Right kidney (tissue), 1 donor: ENCODE measurements around the gene PHF21B.
A peak's percentile ranks its signal among the peaks of the same experiment; 100 is the strongest.

Experiments
- DNase-seq: peaks from one replicate; pipeline ENCODE4 v3.0.0-alpha.2; 2016

The PHF21B gene

GRCh38 chr22:44990328-44990727, 19.5 kb downstream of the PHF21B start:
- no peak for DNase-seq

- no peak for DNase-seq
Measured at GRCh38 chr22:44988671-44989070, 21.1 kb downstream of the PHF21B start.

GRCh38 chr22:44986926-44987325, 22.9 kb downstream of the PHF21B start:
- no peak for DNase-seq

GRCh38 chr22:44985906-44986527, 23.8 kb downstream of the PHF21B start:
- DNase-seq: no peak

GRCh38 chr22:44983878-44984482, 25.8 kb downstream of the PHF21B start:
- no peak for DNase-seq

GRCh38 chr22:44982445-44982844, 27.4 kb downstream of the PHF21B start:
- DNase-seq: no peak

GRCh38 chr22:44981857-44982256, 27.9 kb downstream of the PHF21B start:
- no peak for DNase-seq

GRCh38 chr22:44979154-44979553, 30.7 kb downstream of the PHF21B start:
- no peak for DNase-seq

GRCh38 chr22:44975427-44976262, 34.2 kb downstream of the PHF21B start:
- DNase-seq: peak; percentile 77

GRCh38 chr22:44974454-44974853, 35.4 kb downstream of the PHF21B start:
- no peak for DNase-seq

- DNase-seq: no peak
Measured at GRCh38 chr22:44973829-44974228, 36.0 kb downstream of the PHF21B start.

GRCh38 chr22:44972363-44973083, 37.3 kb downstream of the PHF21B start:
- no peak for DNase-seq

GRCh38 chr22:44971651-44972362, 38.0 kb downstream of the PHF21B start:
- DNase-seq: no peak

- DNase-seq: no peak
Measured at GRCh38 chr22:44970291-44970690, 39.5 kb downstream of the PHF21B start.

GRCh38 chr22:44969817-44970216, 40.0 kb downstream of the PHF21B start:
- no peak for DNase-seq

- DNase-seq: no peak
Measured at GRCh38 chr22:44968736-44969135, 41.1 kb downstream of the PHF21B start.

- DNase-seq: no peak
Measured at GRCh38 chr22:44965171-44965570, 44.6 kb downstream of the PHF21B start.

GRCh38 chr22:44964722-44965078, 45.1 kb downstream of the PHF21B start:
- no peak for DNase-seq

- DNase-seq: no peak
Measured at GRCh38 chr22:44963832-44964721, 45.7 kb downstream of the PHF21B start.

- no peak for DNase-seq
Measured at GRCh38 chr22:44962741-44963454, 46.9 kb downstream of the PHF21B start.
